ENCODE results near the gene RASGRP4.

GRCh38 chr19:38451036-38451435 lies 25.0 kb upstream of the RASGRP4 start:
- TF ChIP-seq ZNF274 (IDR thresholded peaks at IDR 0.05; ENCODE audit: low read depth, low read length) (no peak), SUZ12 (IDR thresholded peaks at IDR 0.05; ENCODE audit: extremely low read depth, insufficient read depth, insufficient read length) (no peak)
